RWPE1 (cell line): Measurements from ENCODE around the gene PROK1.

Experiments used
- CTCF ChIA-PET: fragments of 350-600 bp; sonication (Branson Sonifier 250); formaldehyde crosslinking; extraction: SDS; loops from one replicate; lab custom pipeline; 2021; lab: Yijun Ruan, JAX
- POLR2A ChIA-PET: fragments of 400-600 bp; formaldehyde crosslinking; extraction: SDS; loops from one replicate; lab custom pipeline; 2020; ENCODE audit warnings: antibody characterized with exemption; ENCODE audit not compliant: low non-redundant PET; lab: Yijun Ruan, JAX
- DNase-seq: peaks from one replicate; pipeline ENCODE4 v3.0.0; 2012; ENCODE audit warnings: low spot score
- H3K27ac ChIP-seq: fragments of 450-650 bp; 2 replicates; pipeline ENCODE4 v1.5.1; 2017
- TF ChIP-seq, protein P1 (sequence below): fragments of 450-650 bp; conservative IDR thresholded peaks from 2 replicates; pipeline ENCODE4 v1.5.1; 2017; ENCODE audit warnings: low read depth, mild to moderate bottlenecking

Gene PROK1

DNA sequence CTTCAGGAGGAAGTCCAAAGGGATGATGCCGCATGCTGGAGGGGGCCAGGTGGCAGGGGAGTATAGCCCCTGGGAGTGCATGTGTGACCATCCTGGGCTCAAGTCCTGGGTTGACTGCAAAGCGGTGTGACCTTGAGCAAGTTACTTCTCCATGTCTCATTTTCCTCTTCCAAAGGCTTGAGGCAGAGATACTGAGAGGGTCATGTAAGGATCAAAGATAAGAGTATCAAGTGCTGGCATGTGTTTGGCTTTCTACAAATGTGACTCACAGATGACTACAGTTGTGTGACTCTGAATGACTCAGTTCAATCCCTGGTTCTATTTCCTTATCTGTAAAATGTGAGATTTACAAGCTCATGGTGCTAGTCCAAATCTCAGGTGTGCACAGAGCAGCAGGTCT, 26.1 kb downstream of the PROK1 start:
- peak overlapping the region; percentile 27; the same call in 1 of the 2 replicates for H3K27ac ChIP-seq
- DNase-seq, result peak; percentile 85
- TF ChIP-seq, protein P1, sequence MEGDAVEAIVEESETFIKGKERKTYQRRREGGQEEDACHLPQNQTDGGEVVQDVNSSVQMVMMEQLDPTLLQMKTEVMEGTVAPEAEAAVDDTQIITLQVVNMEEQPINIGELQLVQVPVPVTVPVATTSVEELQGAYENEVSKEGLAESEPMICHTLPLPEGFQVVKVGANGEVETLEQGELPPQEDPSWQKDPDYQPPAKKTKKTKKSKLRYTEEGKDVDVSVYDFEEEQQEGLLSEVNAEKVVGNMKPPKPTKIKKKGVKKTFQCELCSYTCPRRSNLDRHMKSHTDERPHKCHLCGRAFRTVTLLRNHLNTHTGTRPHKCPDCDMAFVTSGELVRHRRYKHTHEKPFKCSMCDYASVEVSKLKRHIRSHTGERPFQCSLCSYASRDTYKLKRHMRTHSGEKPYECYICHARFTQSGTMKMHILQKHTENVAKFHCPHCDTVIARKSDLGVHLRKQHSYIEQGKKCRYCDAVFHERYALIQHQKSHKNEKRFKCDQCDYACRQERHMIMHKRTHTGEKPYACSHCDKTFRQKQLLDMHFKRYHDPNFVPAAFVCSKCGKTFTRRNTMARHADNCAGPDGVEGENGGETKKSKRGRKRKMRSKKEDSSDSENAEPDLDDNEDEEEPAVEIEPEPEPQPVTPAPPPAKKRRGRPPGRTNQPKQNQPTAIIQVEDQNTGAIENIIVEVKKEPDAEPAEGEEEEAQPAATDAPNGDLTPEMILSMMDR, result no peak
- CTCF ChIA-PET, result interaction anchor here (0.9 to 3.3 kb wide), 3 partner anchors 17 to 47 kb away, joined by 3 to 21 read pairs (median 6); no protein-coding TSS in a partner anchor
- POLR2A ChIA-PET, result no interaction called here

DNA sequence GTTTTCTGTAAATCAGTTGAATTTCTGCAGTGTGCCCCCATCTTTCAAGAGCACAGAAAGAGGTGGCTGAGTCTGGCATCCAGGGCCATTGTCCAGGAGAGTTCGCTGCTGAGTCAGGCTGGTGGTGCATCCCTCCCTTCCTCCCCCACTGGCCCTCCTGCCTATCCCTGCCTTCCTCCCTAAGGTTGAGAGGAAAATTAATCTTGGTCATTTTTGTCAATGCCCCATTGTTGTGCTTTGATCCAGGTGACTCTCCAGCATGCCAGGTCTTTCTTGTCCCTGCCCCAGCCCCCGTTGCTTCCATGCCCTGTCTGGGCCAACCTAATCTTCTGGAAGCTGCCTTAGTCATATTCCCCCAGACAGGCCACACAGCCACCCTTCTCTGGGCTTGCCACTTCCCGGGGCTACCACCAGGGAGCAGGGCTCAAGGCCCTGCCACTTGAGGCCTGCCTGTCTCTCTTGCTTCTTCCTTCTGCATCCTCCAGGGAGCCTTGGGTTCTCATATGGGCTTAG, 26.6 kb downstream of the PROK1 start:
- TF ChIP-seq, protein P1, result no peak
- H3K27ac ChIP-seq, result peak overlapping the region; percentile 27
- CTCF ChIA-PET, result interaction anchor here (0.6 to 3.3 kb wide), 4 partner anchors 17 to 270 kb away, joined by 3 to 21 read pairs (median 4); no protein-coding TSS in a partner anchor
- POLR2A ChIA-PET, result no interaction called here
- no peak for DNase-seq

DNA sequence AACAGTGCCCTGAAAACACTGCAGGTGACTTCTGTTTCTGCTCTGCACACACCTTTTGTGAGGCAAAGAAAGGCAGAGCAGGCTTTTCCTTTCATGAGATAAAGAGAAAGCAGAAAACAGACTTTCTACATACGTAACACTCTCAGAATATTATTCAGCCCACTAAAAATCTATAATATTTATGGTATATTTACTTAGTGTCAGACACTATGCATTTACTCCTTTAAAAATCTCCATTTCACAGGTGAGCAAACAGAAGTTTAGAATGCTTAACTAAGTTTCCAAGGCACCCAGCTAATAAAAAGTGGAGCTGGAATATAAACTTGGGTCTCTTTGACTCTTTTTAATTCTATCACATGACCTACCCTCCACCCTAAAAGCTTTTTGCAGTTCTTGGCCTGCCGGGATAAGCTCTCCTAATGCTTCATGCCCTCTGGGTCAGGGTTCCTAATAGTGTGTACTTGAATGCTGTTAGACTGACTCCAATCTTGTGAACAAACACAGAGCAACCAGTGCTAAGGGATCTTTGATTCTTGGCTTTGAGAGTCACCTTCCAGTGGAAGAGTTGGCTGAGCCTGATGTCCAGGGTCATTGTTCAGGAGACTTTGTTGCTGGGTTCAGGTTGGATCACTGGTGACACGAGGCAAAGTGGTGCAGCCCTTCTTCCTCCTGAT, 27.2 kb downstream of the PROK1 start:
- no peak for DNase-seq
- TF ChIP-seq, protein P1, result no peak
- ChIA-PET CTCF (interaction anchor here (0.6 to 3.3 kb wide), 4 partner anchors 18 to 271 kb away, joined by 3 to 21 read pairs (median 4); no protein-coding TSS in a partner anchor), POLR2A (no interaction called here)
- H3K27ac ChIP-seq, result no peak overlapping the region; the same call in 1 of the 2 replicates

DNA sequence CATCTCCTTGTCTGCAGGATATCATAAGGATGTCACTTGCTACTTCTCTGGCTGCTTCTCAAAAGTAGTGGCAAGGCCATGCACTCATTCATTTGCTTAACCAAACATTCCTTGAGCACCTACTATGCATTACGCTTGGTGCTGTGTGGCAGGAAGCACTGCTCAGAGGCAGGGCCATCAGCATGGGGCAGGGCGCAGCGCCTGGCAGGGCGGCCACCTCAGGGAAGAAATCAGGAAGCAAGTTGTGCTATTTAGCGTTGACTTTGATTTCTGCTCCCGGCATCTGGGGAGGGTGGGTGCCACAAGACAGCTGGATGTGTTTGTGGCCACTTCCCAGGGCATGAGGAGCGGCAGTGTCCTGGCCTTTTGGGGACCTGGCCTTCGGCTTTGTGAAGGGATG, 27.9 kb downstream of the PROK1 start:
- DNase-seq, result no peak
- CTCF ChIA-PET, result interaction anchor here (3.3 kb wide), 1 partner anchor 17 kb away, joined by 21 read pairs; no protein-coding TSS in a partner anchor
- TF ChIP-seq, protein P1, result no peak
- H3K27ac ChIP-seq, result no peak overlapping the region
- POLR2A ChIA-PET, result no interaction called here

DNA sequence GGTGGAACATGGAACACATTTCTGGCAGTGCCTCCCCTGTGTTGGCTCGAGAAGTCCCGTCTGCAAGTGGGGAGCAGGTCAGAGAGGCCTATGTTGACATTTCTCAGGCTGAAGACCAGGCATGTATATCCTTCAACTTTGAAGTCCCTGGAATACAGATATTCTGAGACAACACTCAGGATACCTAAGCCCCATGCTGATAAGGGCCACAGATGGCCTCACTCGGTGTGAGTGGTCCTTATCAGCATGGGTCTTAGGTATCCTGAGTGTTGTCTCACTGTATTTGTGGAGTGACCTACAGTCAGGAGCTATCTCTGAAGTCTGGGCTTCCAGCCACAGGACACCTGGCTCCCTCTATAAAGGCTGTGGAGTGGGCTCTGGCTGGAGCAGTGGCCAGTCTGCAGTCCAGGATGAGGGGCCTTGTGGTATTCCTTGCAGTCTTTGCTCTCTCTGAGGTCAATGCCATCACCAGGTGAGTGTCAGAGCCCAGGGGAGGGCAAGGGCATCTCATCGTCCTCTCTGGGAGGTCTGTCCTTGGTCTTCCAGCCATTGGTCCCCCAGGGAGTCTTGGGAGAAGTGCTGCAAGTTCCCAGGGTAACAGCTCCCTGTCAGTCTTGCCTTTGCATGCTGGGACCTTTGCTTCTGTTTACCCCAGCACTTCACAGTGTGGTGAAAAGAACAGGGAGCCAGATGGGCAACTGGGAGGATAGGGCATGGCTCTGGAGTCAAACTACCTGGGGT, 29.6 kb downstream of the PROK1 start:
- DNase-seq, result no peak
- CTCF ChIA-PET, result interaction anchor here (0.6 to 1.8 kb wide), 3 partner anchors 15 to 283 kb away, joined by 3 to 6 read pairs (median 3); no protein-coding TSS in a partner anchor
- H3K27ac ChIP-seq, result no peak overlapping the region
- POLR2A ChIA-PET, result no interaction called here
- TF ChIP-seq, protein P1, result no peak

DNA sequence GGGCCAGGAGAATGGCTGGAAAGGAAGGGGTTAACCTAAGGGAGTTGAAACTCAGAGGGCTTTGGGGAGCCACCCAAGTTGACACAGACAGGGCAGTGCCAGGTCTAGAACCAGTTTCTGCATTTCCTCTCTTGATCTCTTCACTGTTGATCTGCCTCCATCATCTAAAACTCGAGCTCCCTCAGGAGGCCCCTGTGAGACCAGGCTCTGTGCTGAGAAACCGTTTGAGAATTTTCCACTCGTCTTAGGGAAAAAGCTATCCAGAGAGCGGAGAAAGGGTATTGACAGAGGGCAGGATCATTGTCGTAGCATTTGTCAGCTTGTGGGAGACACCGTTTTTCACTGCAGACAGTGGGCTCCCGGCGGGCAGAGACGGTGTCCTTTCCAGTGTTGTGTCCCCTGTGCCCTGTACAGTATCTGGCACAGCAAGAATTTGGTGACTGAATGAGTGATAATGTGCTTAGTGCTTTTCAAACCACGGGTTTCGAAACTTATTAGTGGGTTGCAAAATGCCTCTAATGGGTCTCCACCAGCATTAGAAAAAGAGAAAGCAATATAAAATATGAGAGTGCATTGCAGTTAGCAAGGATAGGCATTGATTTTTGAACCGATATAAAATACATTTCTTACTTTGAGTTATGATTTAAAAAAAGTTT, 31.1 kb downstream of the PROK1 start:
- ChIA-PET CTCF (interaction anchor here (0.7 to 1.8 kb wide), 3 partner anchors 12 to 48 kb away, joined by 3 to 6 read pairs (median 4); no protein-coding TSS in a partner anchor), POLR2A (no interaction called here)
- no peak for DNase-seq
- TF ChIP-seq, protein P1, result no peak
- no peak overlapping the region for H3K27ac ChIP-seq
